Measurements from ENCODE around the gene DGKI.

DGKI gene

DNA sequence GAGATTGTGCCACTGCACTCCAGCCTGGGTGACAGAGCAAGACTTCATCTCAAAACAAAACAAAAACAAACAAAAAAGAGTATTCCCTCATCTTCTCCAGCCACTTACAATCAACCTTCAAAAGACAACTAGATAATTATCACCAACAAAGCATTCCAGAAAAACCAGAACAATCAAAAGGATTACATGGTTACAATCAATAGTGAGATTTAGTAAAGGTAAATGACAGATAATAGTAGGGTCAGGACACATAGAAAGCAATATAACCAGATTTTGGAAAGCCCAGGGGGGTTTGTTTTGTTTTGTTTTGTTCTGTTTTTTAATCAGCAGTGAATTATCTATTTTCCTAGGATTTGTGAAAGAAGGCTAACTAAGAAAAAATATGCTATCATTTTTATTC is 412.2 kb downstream of the DGKI start (continued):
- TF ChIP-seq ZNF514 (tag by site-specific recombination; IDR thresholded peaks at IDR 0.05), result no peak
- TF ChIP-seq ZNF544 (tag by site-specific recombination; IDR thresholded peaks at IDR 0.05), result no peak
- TF ChIP-seq BCL11B (tag by site-specific recombination; IDR thresholded peaks at IDR 0.05; ENCODE audit: low read depth), result no peak
- TF ChIP-seq ZNF354C (tag by site-specific recombination; IDR thresholded peaks at IDR 0.05; ENCODE audit: borderline replicate concordance, low read depth), result no peak
- no peak for TF ChIP-seq ZNF16 (tag by site-specific recombination; IDR thresholded peaks at IDR 0.05; ENCODE audit: low read depth)
- no peak for TF ChIP-seq ZNF114 (tag by site-specific recombination; IDR thresholded peaks at IDR 0.05)
- TF ChIP-seq ZNF558 (tag by site-specific recombination; IDR thresholded peaks at IDR 0.05), result no peak
- TF ChIP-seq, protein P1, sequence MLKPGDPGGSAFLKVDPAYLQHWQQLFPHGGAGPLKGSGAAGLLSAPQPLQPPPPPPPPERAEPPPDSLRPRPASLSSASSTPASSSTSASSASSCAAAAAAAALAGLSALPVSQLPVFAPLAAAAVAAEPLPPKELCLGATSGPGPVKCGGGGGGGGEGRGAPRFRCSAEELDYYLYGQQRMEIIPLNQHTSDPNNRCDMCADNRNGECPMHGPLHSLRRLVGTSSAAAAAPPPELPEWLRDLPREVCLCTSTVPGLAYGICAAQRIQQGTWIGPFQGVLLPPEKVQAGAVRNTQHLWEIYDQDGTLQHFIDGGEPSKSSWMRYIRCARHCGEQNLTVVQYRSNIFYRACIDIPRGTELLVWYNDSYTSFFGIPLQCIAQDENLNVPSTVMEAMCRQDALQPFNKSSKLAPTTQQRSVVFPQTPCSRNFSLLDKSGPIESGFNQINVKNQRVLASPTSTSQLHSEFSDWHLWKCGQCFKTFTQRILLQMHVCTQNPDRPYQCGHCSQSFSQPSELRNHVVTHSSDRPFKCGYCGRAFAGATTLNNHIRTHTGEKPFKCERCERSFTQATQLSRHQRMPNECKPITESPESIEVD (tag by site-specific recombination; IDR thresholded peaks at IDR 0.05), result no peak
- TF ChIP-seq, protein P2, sequence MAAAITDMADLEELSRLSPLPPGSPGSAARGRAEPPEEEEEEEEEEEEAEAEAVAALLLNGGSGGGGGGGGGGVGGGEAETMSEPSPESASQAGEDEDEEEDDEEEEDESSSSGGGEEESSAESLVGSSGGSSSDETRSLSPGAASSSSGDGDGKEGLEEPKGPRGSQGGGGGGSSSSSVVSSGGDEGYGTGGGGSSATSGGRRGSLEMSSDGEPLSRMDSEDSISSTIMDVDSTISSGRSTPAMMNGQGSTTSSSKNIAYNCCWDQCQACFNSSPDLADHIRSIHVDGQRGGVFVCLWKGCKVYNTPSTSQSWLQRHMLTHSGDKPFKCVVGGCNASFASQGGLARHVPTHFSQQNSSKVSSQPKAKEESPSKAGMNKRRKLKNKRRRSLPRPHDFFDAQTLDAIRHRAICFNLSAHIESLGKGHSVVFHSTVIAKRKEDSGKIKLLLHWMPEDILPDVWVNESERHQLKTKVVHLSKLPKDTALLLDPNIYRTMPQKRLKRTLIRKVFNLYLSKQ (tag by site-specific recombination; IDR thresholded peaks at IDR 0.05; ENCODE audit: borderline replicate concordance), result no peak

DNA sequence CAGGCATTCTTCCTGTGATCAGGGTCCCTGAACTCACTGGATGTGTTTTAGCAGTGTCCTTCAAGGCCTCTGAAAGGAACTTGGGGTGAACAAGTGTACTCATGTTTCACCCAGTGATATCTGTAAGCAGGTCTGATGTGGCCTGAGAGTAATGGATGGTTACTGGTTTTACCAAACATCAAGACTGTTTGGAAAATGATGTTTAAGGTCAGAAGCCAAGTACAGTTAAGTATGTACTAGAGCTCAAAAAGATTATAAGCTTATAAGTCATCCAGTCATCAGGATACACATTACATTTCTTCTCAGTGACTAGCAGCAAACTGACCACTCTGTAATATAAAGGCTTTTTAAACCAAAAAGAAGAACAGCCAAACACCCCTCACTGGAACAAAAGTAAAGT is 423.5 kb downstream of the DGKI start:
- no peak overlapping the region for H3K27ac ChIP-seq (ENCODE audit: extremely low read depth, low read depth, low read length)
- no peaks in the 10 kb centered on the region for H3K4me1 ChIP-seq (ENCODE audit: control insufficient read depth, insufficient read depth, low read length)
- no peaks in the 10 kb centered on the region for H3K36me3 ChIP-seq (ENCODE audit: control insufficient read depth in 2 of 2, insufficient read depth in 1 of 2, low read length in 2 of 2)
- TF ChIP-seq ZNF433 (tag by site-specific recombination; IDR thresholded peaks at IDR 0.05; ENCODE audit: low read depth) (no peak), ZNF629 (tag by site-specific recombination; IDR thresholded peaks at IDR 0.05) (no peak), ZNF791 (tag by site-specific recombination; IDR thresholded peaks at IDR 0.05) (no peak), ZNF274 (IDR thresholded peaks at IDR 0.05; ENCODE audit: low read length) (no peak), ZNF274 (tag by site-specific recombination; IDR thresholded peaks at IDR 0.05; ENCODE audit: borderline replicate concordance) (no peak), ZNF169 (tag by site-specific recombination; IDR thresholded peaks at IDR 0.05) (no peak), ZNF266 (tag by site-specific recombination; IDR thresholded peaks at IDR 0.05; ENCODE audit: low read depth) (no peak), ZNF654 (tag by site-specific recombination; IDR thresholded peaks at IDR 0.05; ENCODE audit: low read depth) (no peak), ZNF658 (tag by site-specific recombination; IDR thresholded peaks at IDR 0.05) (no peak)
- TF ChIP-seq, protein P3, sequence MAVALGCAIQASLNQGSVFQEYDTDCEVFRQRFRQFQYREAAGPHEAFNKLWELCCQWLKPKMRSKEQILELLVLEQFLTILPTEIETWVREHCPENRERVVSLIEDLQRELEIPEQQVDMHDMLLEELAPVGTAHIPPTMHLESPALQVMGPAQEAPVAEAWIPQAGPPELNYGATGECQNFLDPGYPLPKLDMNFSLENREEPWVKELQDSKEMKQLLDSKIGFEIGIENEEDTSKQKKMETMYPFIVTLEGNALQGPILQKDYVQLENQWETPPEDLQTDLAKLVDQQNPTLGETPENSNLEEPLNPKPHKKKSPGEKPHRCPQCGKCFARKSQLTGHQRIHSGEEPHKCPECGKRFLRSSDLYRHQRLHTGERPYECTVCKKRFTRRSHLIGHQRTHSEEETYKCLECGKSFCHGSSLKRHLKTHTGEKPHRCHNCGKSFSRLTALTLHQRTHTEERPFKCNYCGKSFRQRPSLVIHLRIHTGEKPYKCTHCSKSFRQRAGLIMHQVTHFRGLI (tag by site-specific recombination; IDR thresholded peaks at IDR 0.05), result no peak
- TF ChIP-seq, protein P4, sequence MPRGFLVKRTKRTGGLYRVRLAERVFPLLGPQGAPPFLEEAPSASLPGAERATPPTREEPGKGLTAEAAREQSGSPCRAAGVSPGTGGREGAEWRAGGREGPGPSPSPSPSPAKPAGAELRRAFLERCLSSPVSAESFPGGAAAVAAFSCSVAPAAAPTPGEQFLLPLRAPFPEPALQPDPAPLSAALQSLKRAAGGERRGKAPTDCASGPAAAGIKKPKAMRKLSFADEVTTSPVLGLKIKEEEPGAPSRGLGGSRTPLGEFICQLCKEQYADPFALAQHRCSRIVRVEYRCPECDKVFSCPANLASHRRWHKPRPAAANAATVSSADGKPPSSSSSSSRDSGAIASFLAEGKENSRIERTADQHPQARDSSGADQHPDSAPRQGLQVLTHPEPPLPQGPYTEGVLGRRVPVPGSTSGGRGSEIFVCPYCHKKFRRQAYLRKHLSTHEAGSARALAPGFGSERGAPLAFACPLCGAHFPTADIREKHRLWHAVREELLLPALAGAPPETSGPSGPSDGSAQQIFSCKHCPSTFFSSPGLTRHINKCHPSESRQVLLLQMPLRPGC (tag by site-specific recombination; IDR thresholded peaks at IDR 0.05), result no peak
- CTCF ChIA-PET, result no interaction called here
- no peak overlapping the region for H3K4me3 ChIP-seq (ENCODE audit: low read depth, low read length)
- POLR2A ChIA-PET, result no interaction called here
- H3K9me3 ChIP-seq (ENCODE audit: control insufficient read depth, insufficient read depth, low read depth, low read length), result no peaks in the 10 kb centered on the region
